Activated CD8-positive, alpha-beta memory T cell treated with anti-CD3 and anti-CD28 coated beads, Interleukin-2, amount 50 U/mL, for 4 hours (primary cell): Measurements from ENCODE around the gene MT1F.

Experiments
- DNase-seq: peaks from one replicate; pipeline ENCODE4 v3.0.0-alpha.2; 2020

MT1F gene

DNA sequence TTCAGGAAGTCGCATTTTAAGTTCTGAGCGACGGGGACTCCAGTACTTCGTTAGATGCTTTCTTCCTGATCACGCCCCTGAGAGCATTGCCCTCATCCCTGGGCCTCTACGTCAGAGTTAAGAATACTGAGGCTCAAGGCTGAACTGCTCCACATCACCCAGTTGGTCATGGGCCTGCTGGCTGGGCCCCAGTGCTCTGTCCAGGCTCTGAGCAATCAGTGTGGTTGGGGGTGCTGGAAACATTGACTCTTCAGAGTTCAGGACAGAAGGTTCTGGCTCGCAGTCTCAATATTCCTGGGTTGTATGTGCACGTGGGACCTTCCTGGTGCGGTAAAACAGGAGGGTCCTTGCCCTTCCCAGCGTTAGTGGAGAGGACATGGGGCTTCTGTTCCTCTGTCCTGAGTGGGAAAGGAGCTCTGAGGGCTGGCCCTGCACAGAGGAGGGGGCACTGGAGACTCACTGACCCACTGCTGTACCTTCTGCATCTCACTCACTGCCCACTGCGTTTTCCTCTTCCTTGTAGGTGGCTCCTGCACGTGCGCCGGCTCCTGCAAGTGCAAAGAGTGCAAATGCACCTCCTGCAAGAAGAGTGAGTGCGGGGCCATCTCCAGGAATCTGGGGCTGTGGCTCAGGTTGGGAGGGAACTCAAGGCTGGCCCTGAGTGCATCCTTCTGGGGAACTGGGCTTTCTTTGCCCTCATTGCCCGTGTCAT, 31.7 kb upstream of the MT1F start:
- no peak for DNase-seq

- DNase-seq: no peak
Observed at GRCh38 chr16:56626685-56627084, 31.1 kb upstream of the MT1F start.

- DNase-seq: no peak
Observed at GRCh38 chr16:56628486-56629350, 29.0 kb upstream of the MT1F start.

GRCh38 chr16:56629531-56629930, 28.2 kb upstream of the MT1F start:
- no peak for DNase-seq

DNA sequence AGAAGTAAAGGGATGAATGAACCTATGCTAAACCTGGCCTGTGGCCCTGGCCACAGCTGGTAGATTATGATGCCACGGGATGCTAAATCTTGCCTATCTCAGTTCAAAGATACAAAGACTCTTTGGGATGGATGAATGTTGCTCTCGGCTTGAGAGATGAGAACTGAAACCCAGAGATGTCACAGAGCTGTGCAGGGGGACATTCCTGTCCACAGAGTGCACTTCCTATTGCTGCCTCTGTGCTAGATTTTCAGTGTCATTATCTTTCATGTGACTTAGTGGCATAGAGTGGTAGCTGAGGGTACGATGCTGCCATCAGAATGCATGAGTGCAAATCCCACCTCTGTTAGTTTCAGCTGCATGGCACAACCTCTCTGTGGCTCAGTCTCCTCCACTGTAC, 27.6 kb upstream of the MT1F start:
- no peak for DNase-seq

DNA sequence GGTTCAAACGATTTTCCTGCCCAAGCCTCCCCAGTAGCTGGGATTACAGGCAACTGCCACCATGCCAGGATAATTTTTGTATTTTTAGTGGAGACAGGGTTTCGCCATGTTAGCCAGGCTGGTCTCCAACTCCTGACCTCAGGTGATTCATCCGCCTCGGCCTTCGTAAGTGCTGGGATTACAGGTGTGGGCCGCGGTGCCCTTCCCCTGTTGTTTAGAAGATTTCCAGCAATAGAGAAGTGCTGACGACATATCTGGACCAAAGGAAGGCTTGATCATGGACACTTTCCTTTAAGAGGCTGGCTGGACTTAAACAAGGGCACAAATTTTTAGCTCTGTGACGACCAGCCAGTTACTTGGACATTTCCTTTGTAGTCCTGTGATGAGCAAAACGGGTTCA, 26.6 kb upstream of the MT1F start:
- DNase-seq: no peak

GRCh38 chr16:56631832-56632155, 26.0 kb upstream of the MT1F start:
- no peak for DNase-seq

DNA sequence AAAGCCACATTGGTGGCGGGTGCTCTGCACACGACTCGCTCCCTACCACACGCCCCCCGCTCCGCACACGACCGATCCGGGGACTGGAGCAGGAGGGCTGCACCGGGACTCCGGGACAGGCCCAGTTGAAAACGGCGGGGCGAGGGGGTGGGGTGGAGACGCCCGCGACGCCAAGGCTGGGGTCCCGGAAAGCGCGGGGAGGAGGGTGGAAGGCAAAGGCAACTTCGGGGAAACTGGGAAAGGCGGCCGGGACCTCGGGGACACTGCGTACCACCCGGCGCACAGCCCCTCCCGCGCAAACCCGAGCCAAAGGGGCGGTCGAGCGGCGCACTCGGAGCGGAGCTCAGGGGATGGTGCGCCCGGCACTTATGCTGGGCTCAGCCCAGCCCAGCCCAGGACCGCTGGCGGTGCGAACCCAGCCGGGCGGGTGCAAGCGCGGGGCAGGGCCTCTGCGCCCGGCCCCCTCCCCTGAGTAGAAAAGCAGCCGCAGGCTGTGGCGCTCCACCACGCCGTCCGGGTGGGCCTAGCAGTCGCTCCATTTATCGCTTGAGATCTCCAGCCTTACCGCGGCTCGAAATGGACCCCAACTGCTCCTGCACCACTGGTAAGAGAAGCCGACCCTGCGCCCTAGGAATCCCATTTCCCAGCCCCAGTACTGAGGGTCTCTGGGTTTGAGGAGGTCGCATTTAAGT, 25.5 kb upstream of the MT1F start, which contains the start of gene MT1M:
TSS of gene MT1M (plus strand) at position 504 of the 692 bp plus-strand sequence. CDS start at position 577, 73 bp downstream.
- DNase-seq: no peak

DNA sequence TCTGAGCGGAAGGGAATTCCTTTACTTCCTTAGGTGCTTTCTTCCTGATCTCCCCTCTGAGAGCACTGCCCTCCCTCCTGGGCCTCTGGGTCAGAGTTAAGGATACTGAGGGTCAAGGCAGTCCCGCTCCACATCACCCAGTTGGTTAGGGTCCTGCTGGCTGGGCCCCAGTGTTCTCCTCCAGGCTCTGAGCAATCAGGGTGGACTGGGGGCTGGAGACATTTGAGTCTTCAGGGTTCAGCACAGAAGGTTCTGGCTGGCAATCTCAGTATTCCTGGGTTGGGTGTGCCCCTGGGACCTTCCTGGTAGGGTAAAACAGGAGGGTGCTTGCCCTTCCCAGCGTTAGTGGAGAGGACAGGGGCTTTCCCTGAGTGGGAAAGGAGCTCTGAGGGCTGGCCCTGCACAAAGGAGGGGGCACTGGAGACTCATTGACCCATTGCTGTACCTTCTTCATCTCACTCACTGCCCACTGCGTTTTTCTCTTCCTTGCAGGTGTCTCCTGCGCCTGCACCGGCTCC, 24.9 kb upstream of the MT1F start:
- no peak for DNase-seq

- DNase-seq: no peak
Observed at GRCh38 chr16:56633535-56633934, 24.2 kb upstream of the MT1F start.

DNA sequence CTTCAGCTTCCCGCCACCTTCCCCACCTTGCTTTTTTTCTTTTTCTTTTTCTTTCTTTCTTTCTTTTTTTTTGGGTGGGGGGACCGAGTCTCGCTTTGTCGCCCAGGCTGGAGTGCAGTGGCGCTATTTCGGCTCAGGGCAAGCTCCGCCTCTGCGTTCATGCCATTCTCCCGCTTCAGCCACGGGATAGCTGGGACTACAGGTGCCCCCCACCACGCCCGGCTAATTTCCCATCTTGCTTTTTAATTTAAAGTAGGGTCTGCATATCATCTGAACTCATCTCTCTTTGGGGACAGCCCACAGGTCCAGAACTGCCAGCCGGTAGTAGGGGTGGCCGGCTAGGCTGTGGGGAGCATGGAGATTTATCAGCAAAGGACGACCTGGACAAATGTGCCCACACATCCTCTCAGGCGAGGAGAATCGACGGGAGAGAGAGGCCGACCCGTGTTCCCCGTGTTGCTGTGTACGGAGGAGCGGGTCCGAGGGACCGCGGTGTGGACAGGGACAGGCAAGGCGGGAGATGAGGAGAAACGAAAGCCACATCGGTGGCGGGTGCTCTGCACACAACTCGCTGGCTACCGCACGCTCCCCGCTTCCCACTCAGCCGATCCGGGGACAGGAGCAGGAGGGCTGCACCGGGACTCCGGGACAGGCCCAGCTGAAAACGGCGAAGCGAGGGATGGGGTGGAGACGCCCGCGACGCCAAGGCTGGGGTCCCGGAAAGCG, 22.9 kb upstream of the MT1F start:
- no peak for DNase-seq

DNA sequence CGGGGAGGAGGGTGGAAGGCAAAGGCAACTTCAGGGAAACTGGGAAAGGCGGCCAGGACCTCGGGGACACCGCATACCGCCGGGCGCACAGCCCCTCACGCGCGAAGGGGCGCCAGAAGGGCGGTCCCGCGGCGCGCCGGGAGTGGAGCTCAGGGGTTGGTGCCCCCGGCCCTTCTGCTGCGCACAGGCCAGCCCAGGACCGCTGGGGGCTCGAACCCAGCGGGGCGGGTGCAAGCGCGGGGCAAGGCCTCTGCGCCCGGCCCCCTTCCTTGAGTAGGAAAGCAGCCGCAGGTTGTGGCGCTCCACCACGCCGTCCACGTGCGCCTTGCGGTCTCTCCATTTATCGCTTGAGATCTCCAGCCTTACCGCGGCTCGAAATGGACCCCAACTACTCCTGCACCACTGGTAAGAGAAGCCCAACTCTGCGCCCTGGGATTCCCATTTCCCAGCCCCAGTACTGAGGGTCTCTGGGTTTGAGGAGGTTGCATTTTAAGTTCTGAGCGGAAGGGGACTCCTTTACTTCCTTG, 22.3 kb upstream of the MT1F start:
- DNase-seq: no peak

DNA sequence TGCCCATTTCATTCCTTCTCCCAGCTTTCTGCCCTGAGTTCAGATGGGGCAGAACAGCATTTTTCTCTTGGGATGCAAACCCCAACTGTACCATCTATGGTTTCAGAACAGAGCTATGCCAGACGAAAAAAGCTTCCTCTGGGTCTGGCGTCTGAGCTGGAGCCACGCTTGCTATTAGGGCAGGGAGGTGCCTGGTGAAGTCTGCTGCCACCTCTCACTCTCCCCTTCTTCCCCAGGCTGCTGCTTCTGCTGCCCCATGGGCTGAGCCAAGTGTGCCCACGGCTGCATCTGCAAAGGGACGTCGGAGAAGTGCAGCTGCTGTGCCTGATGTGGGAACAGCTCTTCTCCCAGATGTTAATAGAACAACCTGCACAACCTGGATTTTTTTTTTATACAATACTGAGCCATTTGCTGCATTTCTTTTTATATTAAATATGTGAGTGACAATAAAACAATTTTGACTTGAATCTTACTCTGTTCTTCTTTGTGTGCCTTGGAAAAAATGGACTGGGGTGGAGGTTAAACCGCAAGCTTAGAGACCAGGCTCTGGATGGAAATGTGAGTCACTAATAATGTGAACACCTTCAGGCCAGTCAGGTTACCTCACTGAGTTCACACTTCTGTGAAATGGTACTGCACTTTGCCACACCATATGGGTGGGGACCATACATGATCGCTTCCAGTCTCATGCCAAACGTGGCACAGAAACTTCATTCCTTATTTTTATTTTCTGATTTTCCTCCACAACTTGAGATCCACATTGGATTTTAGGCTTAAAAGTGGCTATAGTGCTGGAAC, 20.9 kb upstream of the MT1F start:
- no peak for DNase-seq

DNA sequence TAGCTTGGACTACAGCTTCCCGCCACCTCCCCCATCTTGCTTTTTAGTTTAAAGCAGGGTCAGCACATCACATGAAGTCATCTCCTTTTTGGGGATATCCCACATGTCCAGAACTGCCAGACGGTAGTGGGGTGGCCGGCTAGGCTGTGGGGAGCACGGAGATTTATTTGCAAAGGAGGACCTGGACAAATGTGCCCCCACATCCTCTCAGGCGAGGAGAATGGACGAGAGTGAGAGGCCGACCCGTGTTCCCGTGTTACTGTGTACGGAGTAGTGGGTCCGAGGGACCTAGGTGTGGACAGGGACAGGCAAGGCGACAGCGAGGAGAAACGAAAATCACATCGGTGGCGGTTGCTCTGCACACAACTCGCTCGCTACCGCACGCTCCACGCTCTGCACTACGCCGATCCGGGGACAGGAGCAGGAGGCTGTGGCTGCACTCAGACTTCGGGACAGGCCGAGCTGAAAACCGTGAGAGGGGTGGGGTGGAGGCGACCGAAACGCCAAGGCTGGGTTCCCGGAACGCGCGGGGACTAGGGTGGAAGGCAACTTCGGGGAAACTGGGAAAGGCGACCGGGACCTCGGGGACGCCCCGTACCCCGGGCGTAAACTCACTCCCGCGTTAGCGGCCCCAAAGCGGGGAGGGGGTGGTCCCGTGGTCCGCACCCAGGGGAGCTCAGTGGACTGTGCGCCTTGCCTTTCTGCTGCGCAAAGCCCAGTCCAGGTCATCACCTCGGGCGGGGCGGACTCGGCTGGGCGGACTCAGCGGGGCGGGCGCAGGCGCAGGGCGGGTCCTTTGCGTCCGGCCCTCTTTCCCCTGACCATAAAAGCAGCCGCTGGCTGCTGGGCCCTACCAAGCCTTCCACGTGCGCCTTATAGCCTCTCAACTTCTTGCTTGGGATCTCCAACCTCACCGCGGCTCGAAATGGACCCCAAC, 19.7 kb upstream of the MT1F start, which contains the start of gene MT1A:
TSS of gene MT1A (plus strand) at position 853 of the 937 bp plus-strand sequence. CDS start at position 926, 73 bp downstream.
- no peak for DNase-seq

DNA sequence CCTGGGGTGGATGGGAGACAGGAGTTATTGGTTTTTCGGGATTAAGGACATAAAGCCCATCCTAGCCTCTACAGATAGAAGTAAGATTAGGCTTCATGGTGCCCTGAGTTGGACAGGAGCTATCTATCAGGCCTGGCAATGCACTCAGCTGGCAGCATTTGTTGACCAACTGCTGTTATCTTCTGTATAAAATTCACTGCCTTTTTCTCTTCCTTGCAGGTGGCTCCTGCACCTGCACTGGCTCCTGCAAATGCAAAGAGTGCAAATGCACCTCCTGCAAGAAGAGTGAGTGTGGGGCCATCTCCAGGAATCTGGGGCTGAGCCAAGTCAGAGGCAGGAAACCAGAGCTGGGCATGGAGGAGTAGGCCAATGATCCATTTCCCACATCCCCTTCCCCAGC, 18.7 kb upstream of the MT1F start:
- no peak for DNase-seq

GRCh38 chr16:56640076-56640475, 17.7 kb upstream of the MT1F start:
- no peak for DNase-seq

- DNase-seq: no peak
Observed at GRCh38 chr16:56641166-56641565, 16.6 kb upstream of the MT1F start.

GRCh38 chr16:56643080-56643778, 14.5 kb upstream of the MT1F start:
- DNase-seq: peak; percentile 78

- DNase-seq: no peak
Observed at GRCh38 chr16:56643833-56644232, 13.9 kb upstream of the MT1F start.

DNA sequence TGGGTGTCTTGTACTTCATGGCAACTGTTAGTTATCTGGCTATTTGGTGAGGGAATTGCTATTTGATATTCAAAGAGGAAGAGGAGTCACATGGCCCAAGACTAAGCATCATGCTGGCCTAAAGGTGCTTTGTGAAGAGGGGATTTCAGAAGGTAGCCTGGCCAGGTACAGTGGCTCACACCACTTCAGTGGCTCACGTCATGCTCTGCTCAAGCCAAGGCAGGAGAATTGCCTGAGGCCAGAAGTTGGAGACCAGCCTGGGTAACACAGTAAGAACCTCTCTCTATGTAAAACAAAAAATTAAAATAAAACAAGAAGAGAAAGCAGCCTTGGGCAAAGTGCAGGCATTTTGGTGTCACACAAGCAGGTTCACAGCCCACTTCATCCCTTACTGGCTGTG, 12.4 kb upstream of the MT1F start:
- DNase-seq: no peak
